OCI-LY1 (cell line): ENCODE data around the gene PEX26.

ENCODE experiments used
- H2AFZ ChIP-seq: fragments of 200-600 bp; sonication (generic), shearing (Covaris generic); 2 replicates; pipeline ENCODE4 v1.6.0; 2014; ENCODE audit warnings: antibody characterized with exemption, mild to moderate bottlenecking, low read length
- H3F3A ChIP-seq: fragments of 200-600 bp; sonication (generic), shearing (Covaris generic); 2 replicates; pipeline ENCODE4 v1.6.0; 2014; ENCODE audit warnings: mild to moderate bottlenecking, antibody characterized with exemption, low read length, moderate library complexity; ENCODE audit not compliant: insufficient read depth
- H3K27ac ChIP-seq: fragments of 200-600 bp; sonication (generic); 2 replicates; pipeline ENCODE4 v1.5.1; 2014; ENCODE audit warnings: low read length, mixed run types, mild to moderate bottlenecking, low read depth; ENCODE audit not compliant: poor library complexity, severe bottlenecking
- H3K27me3 ChIP-seq: fragments of 200-600 bp; sonication (generic); 2 replicates; pipeline ENCODE4 v1.6.0; 2014; ENCODE audit warnings: antibody characterized with exemption, mild to moderate bottlenecking, low read length, moderate library complexity; ENCODE audit not compliant: insufficient read depth
- H3K36me3 ChIP-seq: fragments of 200-600 bp; sonication (generic); 2 replicates; pipeline ENCODE4 v1.6.1; 2014; ENCODE audit warnings: mild to moderate bottlenecking, antibody characterized with exemption, low read length, moderate library complexity, mixed read lengths; ENCODE audit not compliant: insufficient read depth
- H3K4me1 ChIP-seq: fragments of 200-600 bp; sonication (generic); 2 replicates; pipeline ENCODE4 v1.5.1; 2014; ENCODE audit warnings: mild to moderate bottlenecking, low read length, moderate library complexity; ENCODE audit not compliant: insufficient read depth, severe bottlenecking
- H3K4me2 ChIP-seq: fragments of 200-600 bp; sonication (generic), shearing (Covaris generic); 2 replicates; pipeline ENCODE4 v1.6.1; 2014; ENCODE audit warnings: low read length
- H3K4me3 ChIP-seq: fragments of 200-600 bp; sonication (generic); 2 replicates; pipeline ENCODE4 v1.5.1; 2014; ENCODE audit warnings: low read length, low read depth, mild to moderate bottlenecking, mixed read lengths; ENCODE audit not compliant: poor library complexity, severe bottlenecking
- H3K79me2 ChIP-seq: fragments of 200-600 bp; shearing (Covaris generic); 2 replicates; pipeline ENCODE4 v1.6.1; 2016; ENCODE audit warnings: mixed run types, low read length, mixed read lengths; ENCODE audit not compliant: insufficient read depth
- H3K9ac ChIP-seq: fragments of 200-600 bp; sonication (generic), shearing (Covaris generic); 2 replicates; pipeline ENCODE4 v1.6.1; 2014; ENCODE audit warnings: mild to moderate bottlenecking, low read length, mixed read lengths
- H3K9me2 ChIP-seq: fragments of 200-600 bp; sonication (generic), shearing (Covaris generic); 2 replicates; pipeline ENCODE4 v1.6.1; 2014; ENCODE audit warnings: low read depth, mild to moderate bottlenecking, low read length, mixed read lengths
- H3K9me3 ChIP-seq: fragments of 200-600 bp; shearing (Covaris generic); 2 replicates; pipeline ENCODE4 v1.6.1; 2014; ENCODE audit warnings: low read length, mixed read lengths
- H4K20me1 ChIP-seq: fragments of 200-600 bp; sonication (generic), shearing (Covaris generic); 2 replicates; pipeline ENCODE4 v1.6.0; 2016; ENCODE audit warnings: mild to moderate bottlenecking, low read length; ENCODE audit not compliant: insufficient read depth
- CTCF ChIP-seq: fragments of 200-600 bp; sonication (generic), shearing (Covaris generic); IDR thresholded peaks from 2 replicates; pipeline ENCODE4 v1.5.1; 2017; ENCODE audit warnings: mild to moderate bottlenecking, antibody characterized with exemption, low read length, moderate library complexity, mixed read lengths
- EZH2 ChIP-seq: fragments of 200-600 bp; sonication (generic), shearing (Covaris generic); IDR thresholded peaks from 2 replicates; pipeline ENCODE4 v1.8.0; 2017; ENCODE audit warnings: borderline replicate concordance, mixed run types, mild to moderate bottlenecking, antibody characterized with exemption, low read length, moderate library complexity, mixed read lengths

The PEX26 gene

GRCh38 chr22:18091916-18092526 lies 14.2 kb downstream of the PEX26 start:
- Histone ChIP-seq H3K4me3 (no peak overlapping the region), H3K27ac (no peak overlapping the region), H3F3A (no peaks in the 10 kb centered on the region), H3K9me2 (no peaks in the 10 kb centered on the region), H3K9me3 (no peaks in the 10 kb centered on the region), H3K4me1 (peaks cover 5% of the 10 kb centered on the region), H3K9ac (no peak overlapping the region), H3K79me2 (no peaks in the 10 kb centered on the region), H3K27me3 (no peaks in the 10 kb centered on the region), H3K36me3 (peaks cover 55% of the 10 kb centered on the region), H4K20me1 (no peaks in the 10 kb centered on the region), H3K4me2 (no peak overlapping the region), H2AFZ (no peak overlapping the region)
- TF ChIP-seq CTCF = no peak
- TF ChIP-seq EZH2 = no peak

GRCh38 chr22:18093661-18094060 lies 15.9 kb downstream of the PEX26 start:
- peaks cover 38% of the 10 kb centered on the region for H3K36me3 ChIP-seq
- no peak overlapping the region for H2AFZ ChIP-seq

GRCh38 chr22:18095101-18095805 lies 17.5 kb downstream of the PEX26 start:
- TF ChIP-seq EZH2 (no peak), CTCF (no peak)
- H3K4me3 ChIP-seq = no peak overlapping the region
- no peaks in the 10 kb centered on the region for H3K9me2 ChIP-seq
- H3K27ac ChIP-seq = no peak overlapping the region
- no peaks in the 10 kb centered on the region for H3K9me3 ChIP-seq
- no peaks in the 10 kb centered on the region for H4K20me1 ChIP-seq
- no peak overlapping the region for H2AFZ ChIP-seq
- no peaks in the 10 kb centered on the region for H3F3A ChIP-seq
- H3K4me1 ChIP-seq = no peaks in the 10 kb centered on the region
- peaks cover 34% of the 10 kb centered on the region for H3K36me3 ChIP-seq
- no peaks in the 10 kb centered on the region for H3K27me3 ChIP-seq
- H3K79me2 ChIP-seq = no peaks in the 10 kb centered on the region
- H3K9ac ChIP-seq = no peak overlapping the region
- H3K4me2 ChIP-seq = no peak overlapping the region

More at GRCh38 chr22:18093661-18094060, 15.9 kb downstream of the PEX26 start:
- Histone ChIP-seq H3K4me1 (no peaks in the 10 kb centered on the region), H3F3A (no peaks in the 10 kb centered on the region), H3K27me3 (no peaks in the 10 kb centered on the region), H3K9ac (no peak overlapping the region), H3K9me2 (no peaks in the 10 kb centered on the region), H3K79me2 (no peaks in the 10 kb centered on the region), H4K20me1 (no peaks in the 10 kb centered on the region), H3K4me2 (no peak overlapping the region), H3K4me3 (no peak overlapping the region), H3K9me3 (no peaks in the 10 kb centered on the region), H3K27ac (no peak overlapping the region)
- TF ChIP-seq CTCF = no peak
- no peak for TF ChIP-seq EZH2
